Activated CD8-positive, alpha-beta memory T cell treated with anti-CD3 and anti-CD28 coated beads for 4 hours (primary cell): Measurements from ENCODE around the gene CBLB.

Experiments
- DNase-seq, 2 donors: peaks; one replicate each; pipeline ENCODE4 v3.0.0-alpha.2; 2020; ENCODE audit warnings: low read depth in 2 of 2

CBLB gene

GRCh38 chr3:105691633-105692032 is 177.2 kb downstream of the CBLB start:
- DNase-seq, result no peak

DNA sequence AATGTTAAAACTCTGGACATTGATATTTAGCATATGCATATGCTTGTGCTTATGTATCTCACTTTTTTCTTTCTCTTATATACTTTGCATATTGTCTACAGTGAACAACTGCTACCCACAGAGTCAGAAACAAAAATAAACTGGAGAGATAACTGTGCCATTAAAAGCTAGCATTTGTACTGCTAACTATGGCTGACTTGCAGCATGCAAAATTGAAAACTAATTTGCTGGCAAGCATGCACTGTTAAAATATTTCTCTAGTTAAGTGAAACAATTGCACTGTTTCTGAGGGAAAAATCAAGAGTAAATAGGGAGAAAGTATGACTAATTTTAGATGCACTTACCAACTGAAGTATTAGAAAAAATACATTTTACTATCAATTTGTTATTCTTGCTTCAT is 177.8 kb downstream of the CBLB start:
- DNase-seq, result no peak

GRCh38 chr3:105688821-105689220 is 180.0 kb downstream of the CBLB start:
- DNase-seq, result no peak

DNA sequence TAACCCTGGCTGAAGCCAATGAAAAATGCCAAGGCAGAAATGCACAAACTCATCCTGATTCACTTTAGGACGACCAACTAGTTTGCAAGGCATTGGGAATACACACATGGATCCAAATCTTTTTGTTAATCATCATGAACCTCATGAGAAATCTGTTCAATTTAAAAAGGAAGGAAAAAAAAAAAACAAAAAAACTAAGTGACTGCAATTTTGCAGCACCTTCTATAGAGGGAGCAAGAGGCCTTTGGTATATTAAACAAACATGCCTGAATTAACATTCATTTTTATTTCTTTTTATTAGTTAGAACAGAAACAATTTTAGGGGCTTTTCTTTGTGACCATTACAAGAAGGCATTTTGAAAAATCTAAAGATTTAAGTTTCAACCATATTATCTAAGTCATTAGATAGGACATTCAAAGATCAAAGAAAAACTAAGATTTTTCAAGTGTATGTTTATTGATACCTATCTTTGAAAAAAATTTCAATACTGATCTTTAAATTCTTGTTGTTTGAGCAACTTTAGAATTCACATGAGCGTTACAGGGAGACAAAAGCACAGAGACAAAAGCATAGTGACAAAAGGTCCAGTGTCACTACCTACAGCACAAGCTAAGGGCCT is 182.4 kb downstream of the CBLB start:
- DNase-seq, result no peak

- DNase-seq, result no peak
These were observed 188.9 kb downstream of the CBLB start for GRCh38 chr3:105679951-105680350.

DNA sequence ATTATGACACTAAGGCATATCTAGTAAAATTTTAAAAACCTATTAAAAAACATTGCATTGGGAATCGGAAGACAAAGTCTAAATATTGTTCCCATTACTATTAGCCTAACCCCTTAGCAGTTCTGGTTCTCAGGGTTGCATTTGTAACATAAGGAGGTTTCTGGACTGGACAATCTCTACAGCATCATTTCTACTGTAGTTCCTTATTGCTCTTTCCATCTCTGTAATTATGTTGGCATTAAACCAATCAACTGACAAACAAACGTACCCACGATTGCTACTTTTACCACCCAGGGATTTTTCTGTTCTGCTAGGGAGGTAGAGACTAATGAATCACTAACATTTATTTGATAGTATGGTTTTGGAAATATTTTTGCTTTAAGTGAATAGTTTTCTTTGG is 190.8 kb downstream of the CBLB start:
- DNase-seq, result no peak

DNA sequence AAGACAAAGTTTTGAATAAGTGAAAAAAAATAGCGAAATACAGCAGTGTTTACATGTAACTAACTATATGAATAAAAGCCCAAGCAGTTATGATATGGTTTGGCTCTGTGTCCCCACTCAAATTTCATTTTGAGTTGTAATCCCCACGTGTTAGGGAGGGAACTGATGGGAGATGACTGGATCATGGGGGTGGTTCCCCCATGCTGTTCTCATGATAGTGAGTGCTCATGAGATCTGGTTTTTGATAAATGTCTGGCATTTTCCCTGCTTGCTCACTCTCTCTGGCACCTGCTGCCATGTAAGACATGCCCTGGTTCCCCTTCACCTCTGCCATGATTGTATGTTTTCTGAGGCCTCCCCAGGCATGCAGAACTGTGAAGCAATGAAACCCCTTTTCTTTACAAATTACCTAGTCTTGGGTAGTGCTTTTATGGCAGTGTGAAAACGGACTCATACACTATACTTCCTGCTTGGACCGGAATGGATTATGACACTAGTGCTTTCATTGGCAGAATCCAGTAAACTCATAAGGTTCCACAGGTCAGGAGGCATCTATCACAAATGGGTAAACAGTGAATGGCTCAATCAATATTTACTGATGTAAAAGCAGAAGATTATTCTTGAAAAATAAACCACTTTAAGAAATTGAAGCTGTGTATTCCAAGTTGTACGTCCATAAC is 192.1 kb downstream of the CBLB start:
- no peak for DNase-seq

DNA sequence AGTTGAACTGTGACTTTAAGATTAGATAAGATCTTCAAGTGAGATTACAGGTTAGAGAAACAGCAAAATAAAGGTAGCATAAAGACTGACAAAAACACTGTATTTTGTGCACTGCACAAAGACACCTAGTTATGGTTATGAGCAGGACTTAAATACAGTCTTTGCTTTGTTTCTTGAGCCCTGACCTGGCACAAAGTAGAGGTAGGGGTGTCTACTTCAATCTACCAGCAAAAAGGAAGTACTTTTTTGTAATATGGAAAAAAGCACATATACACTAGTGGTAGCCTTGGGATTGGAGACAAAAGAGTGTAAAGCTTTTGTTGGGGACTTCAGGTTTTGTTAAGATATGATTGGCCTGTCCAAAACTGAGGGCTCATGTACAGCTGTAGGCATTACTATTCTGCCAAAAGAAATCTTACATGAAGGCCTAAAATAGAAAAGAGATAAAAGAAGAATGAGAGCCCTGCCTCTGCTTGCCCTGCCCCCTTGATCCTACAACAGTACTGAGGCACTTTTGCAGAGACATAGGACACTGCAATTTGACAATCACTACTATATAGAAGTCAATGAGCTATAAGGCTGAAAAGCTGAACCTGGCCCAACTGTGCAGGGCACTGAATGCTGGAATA is 194.3 kb downstream of the CBLB start:
- no peak for DNase-seq

- no peak for DNase-seq
These were observed 195.8 kb downstream of the CBLB start for GRCh38 chr3:105672996-105673395.

- no peak for DNase-seq
These were observed 206.5 kb downstream of the CBLB start for GRCh38 chr3:105662306-105662705.

DNA sequence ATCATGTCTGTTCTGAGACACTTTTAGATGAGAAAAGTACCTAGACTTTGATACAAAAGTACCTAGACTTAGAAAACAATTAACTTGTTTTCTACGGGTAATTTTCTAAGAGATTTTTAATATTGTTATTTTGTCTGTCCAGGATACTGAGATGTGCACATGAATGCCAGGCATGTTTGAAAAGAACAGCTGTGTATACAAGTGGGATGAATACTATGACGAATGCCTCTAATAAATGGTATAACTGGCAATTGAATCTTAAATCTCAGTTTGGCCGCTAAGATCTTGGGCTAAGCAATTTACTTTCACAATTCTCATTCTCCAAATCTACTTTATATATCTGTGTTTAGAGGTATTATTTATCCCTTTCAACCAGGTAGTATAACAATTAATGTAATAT is 207.4 kb downstream of the CBLB start:
- no peak for DNase-seq

- no peak for DNase-seq
These were observed 211.9 kb downstream of the CBLB start for GRCh38 chr3:105656651-105657504.

- DNase-seq, result no peak
These were observed 214.9 kb downstream of the CBLB start for GRCh38 chr3:105653868-105654267.

GRCh38 chr3:105653166-105653565 is 215.6 kb downstream of the CBLB start:
- DNase-seq, result no peak

DNA sequence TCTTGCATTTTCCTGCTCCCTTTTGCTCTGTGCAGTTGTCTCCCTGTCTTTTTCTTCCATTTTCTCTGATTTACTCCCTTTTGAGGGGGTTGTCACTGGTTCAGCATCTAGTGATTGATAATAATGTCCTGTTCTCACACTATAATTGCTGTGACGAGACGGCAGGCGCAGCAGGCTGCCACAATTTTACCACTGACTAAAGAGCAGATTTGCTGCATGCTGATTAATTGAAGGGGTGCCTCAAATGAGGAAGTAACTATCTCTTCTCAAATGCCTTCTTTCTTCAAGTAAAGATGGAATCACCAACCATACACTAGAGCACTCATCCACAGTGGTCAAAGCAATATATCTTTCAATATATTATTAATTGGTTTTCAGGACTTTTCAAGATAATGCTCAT is 219.3 kb downstream of the CBLB start:
- no peak for DNase-seq

DNA sequence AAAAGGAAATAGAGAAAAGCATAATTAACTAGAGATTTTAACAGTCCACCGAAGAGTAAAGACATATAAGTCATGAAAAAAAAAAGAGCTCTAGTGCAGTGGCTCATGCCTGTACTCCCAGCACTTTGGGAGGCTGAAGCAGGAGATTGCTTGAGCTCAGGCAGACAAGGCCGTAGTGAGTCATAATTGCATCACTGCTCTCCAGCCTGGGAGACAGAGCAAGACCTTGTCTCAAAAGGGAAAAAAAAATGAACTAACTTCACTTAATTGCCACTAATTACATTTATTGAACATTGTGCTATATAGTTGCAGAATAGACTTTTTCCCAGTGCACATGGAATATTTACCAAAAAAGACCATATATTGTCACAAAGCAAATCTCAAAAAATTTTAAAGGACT is 221.8 kb downstream of the CBLB start:
- no peak for DNase-seq

DNA sequence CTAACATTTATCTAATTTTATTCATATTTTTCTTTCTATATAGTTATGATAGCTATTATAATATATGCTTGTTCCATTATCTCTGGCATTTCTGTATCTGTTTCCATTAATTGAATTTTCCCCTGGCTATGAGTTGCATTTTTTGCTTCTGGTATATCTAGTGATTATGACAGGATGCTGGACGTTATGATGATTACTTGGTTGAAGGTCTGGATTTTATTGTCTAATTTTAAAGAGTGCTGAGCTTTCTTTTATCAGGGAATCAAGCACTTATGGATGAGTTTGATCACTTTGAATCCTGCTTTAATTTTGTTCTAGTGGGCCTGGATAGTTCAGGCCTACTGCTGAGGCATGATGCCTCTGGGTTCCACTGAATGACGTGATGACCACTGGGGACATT is 229.7 kb downstream of the CBLB start:
- DNase-seq, result no peak

GRCh38 chr3:105634708-105635107 is 234.1 kb downstream of the CBLB start:
- no peak for DNase-seq

DNA sequence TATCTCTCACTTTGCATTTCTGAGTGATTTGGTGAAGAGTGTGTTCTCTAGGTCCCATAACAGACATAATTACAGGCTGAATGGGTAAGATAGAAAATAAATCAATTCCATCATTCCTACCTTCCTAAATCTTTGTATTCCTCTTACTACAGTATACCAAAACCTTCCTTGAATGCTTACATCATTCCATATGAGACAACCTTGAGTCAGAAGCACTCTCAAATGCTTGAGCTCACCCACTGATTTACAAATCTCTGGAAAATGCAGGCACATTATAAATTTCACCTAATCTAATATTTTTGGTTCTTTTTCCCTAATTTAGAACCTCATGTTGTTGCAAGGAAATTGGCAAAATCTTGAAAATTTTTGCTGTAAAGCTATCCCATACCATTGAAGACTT is 239.1 kb downstream of the CBLB start:
- no peak for DNase-seq

- no peak for DNase-seq
These were observed 242.1 kb downstream of the CBLB start for GRCh38 chr3:105626739-105627138.

GRCh38 chr3:105622169-105622568 is 246.6 kb downstream of the CBLB start:
- no peak for DNase-seq

- no peak for DNase-seq
These were observed 248.6 kb downstream of the CBLB start for GRCh38 chr3:105620236-105620635.
